Measurements from ENCODE around the gene MARCKSL1. TPM values are rescaled to one million over a fixed set of nuclear protein-coding genes. Genes with fewer than 3 reads are reported as not detected.

Gene MARCKSL1
- total RNA-seq, 1 experiment from 2014 or later, result 457 TPM

DNA sequence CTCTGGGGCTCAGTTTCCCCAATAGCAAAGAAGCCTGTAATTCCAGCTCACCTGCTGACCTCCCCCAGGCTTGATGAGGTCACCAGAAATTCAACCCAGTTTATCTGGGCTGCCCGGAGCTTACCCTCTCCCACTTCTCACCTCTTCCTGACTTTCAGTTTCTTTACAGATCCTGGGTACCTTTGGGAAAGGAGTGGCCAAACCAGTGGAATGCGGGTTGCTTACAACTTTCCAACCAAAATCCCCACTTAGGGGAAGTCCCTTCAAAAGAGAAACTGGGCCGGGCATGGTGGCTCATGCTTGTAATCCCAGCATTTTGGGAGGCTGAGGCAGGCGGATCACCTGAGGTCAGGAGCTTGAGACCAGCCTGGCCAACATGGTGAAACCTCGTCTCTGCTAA lies 5.9 kb upstream of the MARCKSL1 start:
- H3K4ac ChIP-seq (ENCODE audit: low read depth, low read length), result no peak overlapping the region
- DNase-seq, result no peak
- H2AFZ ChIP-seq (ENCODE audit: low read length), result no peak overlapping the region
- no peak overlapping the region for H3K9ac ChIP-seq (ENCODE audit: extremely low read depth, insufficient read length, low read length)
- no peak overlapping the region for H3K4me2 ChIP-seq (ENCODE audit: insufficient read depth, insufficient read length, low read length)
- H3T11ph ChIP-seq (ENCODE audit: low read length), result no peak overlapping the region
- no peak overlapping the region for H2BK20ac ChIP-seq (ENCODE audit: low read depth, low read length, poor library complexity, severe bottlenecking)
- H2BK5ac ChIP-seq (ENCODE audit: insufficient read length, low read length), result no peak overlapping the region
- H3K23me2 ChIP-seq (ENCODE audit: insufficient read length, low read depth, low read length, poor library complexity, severe bottlenecking), result no peaks in the 10 kb centered on the region
- no peaks in the 10 kb centered on the region for H3K4me1 ChIP-seq (ENCODE audit: insufficient read depth, low read length)
- no peaks in the 10 kb centered on the region; the same call in 1 of the 2 replicates for H3K27me3 ChIP-seq (ENCODE audit: insufficient read depth, low read length)
- no peaks in the 10 kb centered on the region for H3K9me3 Mint-ChIP-seq
- no peak overlapping the region for H2BK15ac ChIP-seq (ENCODE audit: low read depth, low read length)
- peaks cover 44% of the 10 kb centered on the region for H3K27me3 Mint-ChIP-seq (ENCODE audit: low read depth)
- H3K14ac ChIP-seq (ENCODE audit: insufficient read depth, low read length), result no peak overlapping the region
- no peaks in the 10 kb centered on the region for H3K79me1 ChIP-seq (ENCODE audit: insufficient read depth, low read depth, low read length, poor library complexity, severe bottlenecking)
- H3K56ac ChIP-seq (ENCODE audit: insufficient read length, low read depth, low read length), result no peak overlapping the region
- H3K27ac ChIP-seq (ENCODE audit: insufficient read length, low read depth, low read length), result no peak overlapping the region
- TF ChIP-seq, protein P1, sequence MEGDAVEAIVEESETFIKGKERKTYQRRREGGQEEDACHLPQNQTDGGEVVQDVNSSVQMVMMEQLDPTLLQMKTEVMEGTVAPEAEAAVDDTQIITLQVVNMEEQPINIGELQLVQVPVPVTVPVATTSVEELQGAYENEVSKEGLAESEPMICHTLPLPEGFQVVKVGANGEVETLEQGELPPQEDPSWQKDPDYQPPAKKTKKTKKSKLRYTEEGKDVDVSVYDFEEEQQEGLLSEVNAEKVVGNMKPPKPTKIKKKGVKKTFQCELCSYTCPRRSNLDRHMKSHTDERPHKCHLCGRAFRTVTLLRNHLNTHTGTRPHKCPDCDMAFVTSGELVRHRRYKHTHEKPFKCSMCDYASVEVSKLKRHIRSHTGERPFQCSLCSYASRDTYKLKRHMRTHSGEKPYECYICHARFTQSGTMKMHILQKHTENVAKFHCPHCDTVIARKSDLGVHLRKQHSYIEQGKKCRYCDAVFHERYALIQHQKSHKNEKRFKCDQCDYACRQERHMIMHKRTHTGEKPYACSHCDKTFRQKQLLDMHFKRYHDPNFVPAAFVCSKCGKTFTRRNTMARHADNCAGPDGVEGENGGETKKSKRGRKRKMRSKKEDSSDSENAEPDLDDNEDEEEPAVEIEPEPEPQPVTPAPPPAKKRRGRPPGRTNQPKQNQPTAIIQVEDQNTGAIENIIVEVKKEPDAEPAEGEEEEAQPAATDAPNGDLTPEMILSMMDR (conservative IDR thresholded peaks at IDR 0.05), result no peak
- H4K20me1 ChIP-seq (ENCODE audit: control insufficient read depth, insufficient read depth, insufficient read length), result no peaks in the 10 kb centered on the region
- H3K23ac ChIP-seq (ENCODE audit: insufficient read length, low read depth, low read length), result no peak overlapping the region
- no peak overlapping the region for H3K27ac Mint-ChIP-seq
- no CpG with 5 or more reads among the region's 5 CpGs for WGBS (ENCODE audit: extremely low coverage, insufficient read length, low lambda C conversion rate)
- peaks cover 20 to 29% of the 10 kb centered on the region in 2 experiments for H3K4me1 Mint-ChIP-seq
- no peaks in the 10 kb centered on the region for H3K36me3 Mint-ChIP-seq (ENCODE audit: insufficient read depth in 1 of 3, low read depth in 3 of 3)
- no peak overlapping the region for H3K18ac ChIP-seq (ENCODE audit: insufficient read length, low read depth, low read length)
- H3K9me3 ChIP-seq (ENCODE audit: control insufficient read depth, low read depth, low read length), result no peaks in the 10 kb centered on the region
- H2BK120ac ChIP-seq (ENCODE audit: low read depth, low read length, poor library complexity, severe bottlenecking), result no peak overlapping the region
- no peak overlapping the region for H4K5ac ChIP-seq (ENCODE audit: insufficient read length, low read depth, low read length)
- no peak overlapping the region for H2BK12ac ChIP-seq (ENCODE audit: insufficient read length, low read depth, low read length)
- H4K91ac ChIP-seq (ENCODE audit: insufficient read length, low read depth, low read length), result no peak overlapping the region
- H2AK5ac ChIP-seq (ENCODE audit: insufficient read length, low read length), result no peak overlapping the region
- no peak overlapping the region for H3K4me3 Mint-ChIP-seq
- H4K8ac ChIP-seq (replicated peaks; ENCODE audit: insufficient read length, low read depth, low read length), result no peak overlapping the region
- H3K79me2 ChIP-seq (ENCODE audit: insufficient read depth, low read length), result no peaks in the 10 kb centered on the region

All from H9 (cell line).